Activated naive CD8-positive, alpha-beta T cell treated with anti-CD3 and anti-CD28 coated beads for 36 hours (primary cell): ENCODE results near the gene C22orf31. TPM values are rescaled to one million over a fixed set of nuclear protein-coding genes. Genes with fewer than 3 reads are reported as not detected.

ENCODE experiments used
- DNase-seq: peaks from one replicate; pipeline ENCODE4 v3.0.0; 2021
- H3K27ac Mint-ChIP-seq: one replicate; pipeline ENCODE4 v1.8.0; 2022; ENCODE audit warnings: mild to moderate bottlenecking, moderate library complexity, mixed read lengths
- H3K27me3 Mint-ChIP-seq: one replicate; pipeline ENCODE4 v1.8.0; 2022; ENCODE audit warnings: mild to moderate bottlenecking, mixed read lengths
- H3K36me3 Mint-ChIP-seq: one replicate; pipeline ENCODE4 v1.8.0; 2021; ENCODE audit warnings: mild to moderate bottlenecking, mixed read lengths
- H3K4me1 Mint-ChIP-seq: one replicate; pipeline ENCODE4 v1.8.0; 2021; ENCODE audit warnings: mixed read lengths
- H3K4me3 Mint-ChIP-seq: one replicate; pipeline ENCODE4 v1.8.0; 2022; ENCODE audit warnings: mild to moderate bottlenecking, moderate library complexity, mixed read lengths
- H3K9me3 Mint-ChIP-seq: one replicate; pipeline ENCODE4 v1.8.0; 2022; ENCODE audit warnings: mixed read lengths
- total RNA-seq, 2 experiments: library from RNA; stranded (reverse); gene quantifications; one replicate each; pipeline ENCODE4 v1.2.3, GENCODE V29; 2021

C22orf31 gene
- total RNA-seq, 2 experiments from 2014 or later, result not detected

DNA sequence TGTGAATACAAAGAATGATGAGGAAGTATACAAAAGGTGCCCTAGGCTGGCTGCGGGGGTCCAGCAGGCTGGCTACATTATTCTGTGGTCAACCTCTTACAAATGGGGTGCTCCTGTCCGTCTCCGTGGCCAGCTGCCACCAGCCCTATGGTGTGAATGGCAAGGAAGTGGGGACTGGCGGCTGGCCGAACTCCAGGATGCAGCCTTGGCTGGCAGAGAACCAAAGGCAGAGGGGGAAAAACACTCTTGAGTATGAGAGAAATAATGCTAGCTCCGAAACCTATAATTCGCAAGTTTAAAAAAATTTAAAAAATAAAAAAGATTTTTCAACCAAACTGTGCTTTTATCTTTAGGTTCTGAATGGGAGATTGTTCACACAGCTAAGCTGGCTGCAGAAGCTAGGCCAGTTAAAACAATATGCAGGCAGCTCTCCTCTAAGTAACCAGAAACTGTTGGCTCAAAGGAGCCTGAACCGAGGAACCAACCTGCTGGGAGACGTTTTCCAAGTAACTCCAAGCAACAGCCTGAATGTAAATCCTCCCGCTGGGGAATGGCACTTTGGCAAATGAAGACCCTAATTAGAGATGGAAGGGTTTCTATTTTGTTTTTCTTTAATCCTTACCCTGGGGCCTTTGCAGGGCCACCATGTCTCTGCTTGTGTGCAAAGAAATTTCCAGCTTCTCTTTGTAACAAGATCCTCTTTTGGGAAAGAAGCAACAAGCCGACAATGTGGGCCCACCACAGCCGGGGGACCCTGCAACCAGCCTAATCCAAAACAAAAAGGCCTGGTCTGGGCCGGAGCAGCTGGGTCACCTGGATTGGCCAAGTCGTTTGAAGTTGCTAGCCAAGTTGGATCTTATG is 50.2 kb downstream of the C22orf31 start:
- Mint-ChIP-seq H3K9me3 (no peaks in the 10 kb centered on the region), H3K27ac (no peak overlapping the region), H3K27me3 (peaks cover 44% of the 10 kb centered on the region), H3K4me3 (no peak overlapping the region), H3K36me3 (peaks cover 3% of the 10 kb centered on the region), H3K4me1 (peaks cover 5% of the 10 kb centered on the region)
- DNase-seq, result no peak

GRCh38 chr22:29009148-29009547 is 52.5 kb downstream of the C22orf31 start:
- H3K4me1 Mint-ChIP-seq, result peaks cover 6% of the 10 kb centered on the region
- peaks cover 57% of the 10 kb centered on the region for H3K27me3 Mint-ChIP-seq
- H3K36me3 Mint-ChIP-seq, result no peaks in the 10 kb centered on the region
- no peak overlapping the region for H3K4me3 Mint-ChIP-seq
- H3K27ac Mint-ChIP-seq, result no peak overlapping the region
- no peaks in the 10 kb centered on the region for H3K9me3 Mint-ChIP-seq
- no peak for DNase-seq

Other genes starting within 250 kb of the C22orf31 start
- 1 to 10 TPM; 2.2 to 2.4 TPM for gene ZNRF3, start 178.3 kb downstream of the C22orf31 start, total RNA-seq
- gene KREMEN1, start 11.2 kb upstream of the C22orf31 start, total RNA-seq, result under 1 TPM; 0.28 to 0.29 TPM
- not detected for gene EMID1, start 144.1 kb upstream of the C22orf31 start, total RNA-seq
- 10 to 100 TPM; 32.4 to 33.1 TPM for gene RHBDD3, start 206.2 kb upstream of the C22orf31 start, total RNA-seq
- 100 to 1,000 TPM; 369 to 377 TPM for gene EWSR1, start 206.4 kb upstream of the C22orf31 start, total RNA-seq
- gene GAS2L1, start 244.8 kb upstream of the C22orf31 start, total RNA-seq, result 1 to 10 TPM; 1.1 to 1.4 TPM